ENCODE results near the gene CERS6. TPM values are rescaled to one million over a fixed set of nuclear protein-coding genes. Genes with fewer than 3 reads are reported as not detected.
A peak's percentile ranks its signal among the peaks of the same experiment; 100 is the strongest.
"Not testable (repeated sequence)": the region's sequence is repeated elsewhere in the genome, so short reads cannot be mapped to it uniquely, and the experiment has no call there.

Gene CERS6
- 10 to 100 TPM; 42.3 to 62.1 (median 50.6) TPM for total RNA-seq

DNA sequence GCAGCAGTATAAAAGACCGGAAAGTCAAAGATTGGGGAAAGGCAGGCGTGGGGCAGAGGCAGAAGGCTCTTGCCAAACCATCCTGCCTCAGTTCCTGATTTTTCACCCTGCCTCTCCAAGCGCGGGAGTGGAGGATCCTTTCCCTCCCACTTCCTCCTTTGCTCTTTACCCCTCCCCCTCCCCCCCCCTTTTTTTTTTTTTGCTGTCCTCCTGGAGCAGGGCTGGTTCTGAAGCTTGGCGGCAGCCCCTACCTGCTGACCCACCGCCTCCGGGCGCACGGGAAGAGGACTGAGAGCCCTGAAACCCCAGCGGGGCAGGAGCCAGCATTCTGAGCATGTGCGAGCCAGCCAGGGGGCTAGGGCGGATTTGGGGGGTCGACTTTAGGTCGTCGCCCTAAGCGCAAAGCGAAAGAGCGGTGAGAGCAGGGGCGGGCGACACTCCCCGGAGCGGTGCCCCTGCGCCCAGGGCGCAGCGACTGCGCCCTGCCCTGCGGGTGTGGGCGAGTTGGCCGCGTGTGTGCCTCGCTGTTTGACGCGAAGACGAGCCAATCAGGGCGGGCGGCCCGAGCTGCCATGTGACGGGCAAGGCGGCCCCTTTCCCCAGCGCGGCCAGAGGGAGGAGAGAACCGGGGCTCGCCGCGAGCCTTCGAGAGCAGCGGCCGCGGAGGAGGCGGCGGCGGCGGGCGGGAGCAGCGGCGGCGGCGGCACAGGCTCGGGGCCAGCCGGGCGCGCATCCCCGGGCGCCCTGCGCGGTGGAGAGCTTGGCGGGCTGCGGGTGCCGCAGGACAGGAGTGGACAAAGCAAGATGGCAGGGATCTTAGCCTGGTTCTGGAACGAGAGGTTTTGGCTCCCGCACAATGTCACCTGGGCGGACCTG, at the start of gene CERS6:
CERS6 (plus strand) TSS at position 628 of the 876 bp plus-strand sequence; CDS start at position 805, 177 bp downstream.
- TF ChIP-seq EP300 (IDR thresholded peaks at IDR 0.05; ENCODE audit: low read depth) (no peak), CTCF (IDR thresholded peaks at IDR 0.05) (no peak), POLR2A (IDR thresholded peaks at IDR 0.05) (peak; percentile 95), POLR2AphosphoS5 (IDR thresholded peaks at IDR 0.05) (peak; percentile 84 to 96 (median 92))
- Histone ChIP-seq H3K4me1 (peaks cover 0 to 33% (median 14%) of the 10 kb centered on the region in 4 donors), H3K9me3 (peaks cover 0 to 5% of the 10 kb centered on the region in 2 donors), H3K27ac (peak within 1 kb of the TSS; percentile 84 to 91 (median 87)), H3K36me3 (no peaks in the 10 kb centered on the region), H3K4me3 (peak within 1 kb of the TSS; percentile 64 to 91 (median 76)), H3K27me3 (no peaks in the 10 kb centered on the region)
- intact Hi-C loops (cut with DNase I; ENCODE audit: low total_unique reads) = no loop called here
- DNase-seq = peak; percentile 96
- 1 to 50% methylated on average over 2 to 70 of the region's 72 CpGs for WGBS, 2 donors (ENCODE audit: low coverage in 1 of 2)
- in situ Hi-C loops (cut with MboI; ENCODE audit: low pct_ligation_motif_present in 1 of 4, low pct_unique_long_range_greater_than_20kb in 1 of 4, low sequenced_read_pairs in 3 of 4) = no loop called here

- 80% methylated on average over 5 of the region's 5 CpGs; no CpG with 5 or more reads in 1 of the 2 donors for WGBS, 2 donors (ENCODE audit: low coverage in 1 of 2)
- H3K36me3 ChIP-seq = not testable (repeated sequence)
These were observed 43.8 kb upstream of the CERS6 start for GRCh38 chr2:168412301-168412700.

DNA sequence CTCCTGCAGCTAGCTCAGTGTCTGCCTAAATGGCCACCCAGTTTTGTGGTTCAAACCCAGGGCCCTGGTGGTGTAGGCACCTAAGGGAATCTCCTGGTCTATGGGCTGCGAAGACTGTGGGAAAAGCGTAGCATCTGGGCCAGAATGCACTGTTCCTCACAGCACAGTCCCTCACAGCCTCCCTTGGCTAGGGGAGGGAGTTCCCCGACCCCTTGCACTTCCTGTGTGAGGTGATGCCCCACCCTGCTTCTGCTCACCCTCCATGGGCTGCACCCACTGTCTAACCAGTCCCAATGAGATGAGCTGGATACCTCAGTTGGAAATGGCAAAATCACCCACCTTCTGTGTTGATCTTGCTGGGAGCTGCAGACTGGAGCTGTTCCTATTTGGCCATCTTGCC, 43.0 kb upstream of the CERS6 start:
- H3K27me3 ChIP-seq; H3K9me3 ChIP-seq; H3K4me1 ChIP-seq; in situ Hi-C loops (cut with MboI; ENCODE audit: low pct_ligation_motif_present in 1 of 4, low pct_unique_long_range_greater_than_20kb in 1 of 4, low sequenced_read_pairs in 3 of 4); intact Hi-C loops (cut with DNase I; ENCODE audit: low total_unique reads); H3K36me3 ChIP-seq; DNase-seq; H3K27ac ChIP-seq; H3K4me3 ChIP-seq: not testable (repeated sequence)
- WGBS, 2 donors (ENCODE audit: low coverage in 1 of 2) = 94% methylated on average over 3 of the region's 3 CpGs; no CpG with 5 or more reads in 1 of the 2 donors

More at GRCh38 chr2:168412301-168412700, 43.8 kb upstream of the CERS6 start:
- H3K4me1 ChIP-seq; H3K4me3 ChIP-seq; in situ Hi-C loops (cut with MboI; ENCODE audit: low pct_ligation_motif_present in 1 of 4, low pct_unique_long_range_greater_than_20kb in 1 of 4, low sequenced_read_pairs in 3 of 4); H3K9me3 ChIP-seq; H3K27ac ChIP-seq; DNase-seq; H3K27me3 ChIP-seq; intact Hi-C loops (cut with DNase I; ENCODE audit: low total_unique reads): not testable (repeated sequence)

DNA sequence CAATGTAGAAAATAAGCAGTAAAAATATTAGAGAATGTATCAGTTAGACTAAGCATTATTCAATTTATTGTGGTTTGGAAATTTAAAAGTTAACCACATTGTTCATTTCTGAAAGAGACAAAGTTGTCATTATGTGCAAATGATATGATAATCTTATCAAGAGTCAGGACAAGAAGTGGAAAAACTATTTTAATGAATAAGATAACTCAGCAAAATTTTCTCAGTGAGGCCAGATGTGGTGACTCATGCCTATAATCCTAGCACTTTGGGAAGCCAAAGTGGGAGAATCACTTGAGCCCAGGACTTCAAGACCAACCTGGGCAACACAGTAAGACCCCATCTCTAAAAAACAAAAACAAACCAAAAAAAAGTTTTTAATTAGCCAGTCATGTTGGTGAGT, 39.5 kb upstream of the CERS6 start:
- in situ Hi-C loops (cut with MboI; ENCODE audit: low pct_ligation_motif_present in 1 of 4, low pct_unique_long_range_greater_than_20kb in 1 of 4, low sequenced_read_pairs in 3 of 4) (no loop called here), intact Hi-C loops (cut with DNase I; ENCODE audit: low total_unique reads) (no loop called here)
- H3K4me1 ChIP-seq = no peaks in the 10 kb centered on the region
- no peak for DNase-seq
- no peaks in the 10 kb centered on the region for H3K36me3 ChIP-seq
- H3K27ac ChIP-seq = no peak overlapping the region
- TF ChIP-seq CTCF (IDR thresholded peaks at IDR 0.05) (no peak), POLR2AphosphoS5 (IDR thresholded peaks at IDR 0.05) (no peak), EP300 (IDR thresholded peaks at IDR 0.05; ENCODE audit: low read depth) (no peak), POLR2A (IDR thresholded peaks at IDR 0.05) (no peak)
- no peaks in the 10 kb centered on the region for H3K9me3 ChIP-seq
- H3K27me3 ChIP-seq = no peaks in the 10 kb centered on the region
- no peak overlapping the region for H3K4me3 ChIP-seq

GRCh38 chr2:168422584-168422983, 33.5 kb upstream of the CERS6 start:
- H3K4me3 ChIP-seq = no peak overlapping the region
- no peaks in the 10 kb centered on the region for H3K36me3 ChIP-seq
- intact Hi-C loops (cut with DNase I; ENCODE audit: low total_unique reads) = no loop called here
- no peaks in the 10 kb centered on the region for H3K9me3 ChIP-seq
- no peak overlapping the region for H3K27ac ChIP-seq
- no peaks in the 10 kb centered on the region for H3K27me3 ChIP-seq
- in situ Hi-C loops (cut with MboI; ENCODE audit: low pct_ligation_motif_present in 1 of 4, low pct_unique_long_range_greater_than_20kb in 1 of 4, low sequenced_read_pairs in 3 of 4) = no loop called here
- no peaks in the 10 kb centered on the region for H3K4me1 ChIP-seq
- TF ChIP-seq EP300 (IDR thresholded peaks at IDR 0.05; ENCODE audit: low read depth) = no peak
- TF ChIP-seq POLR2AphosphoS5 (IDR thresholded peaks at IDR 0.05) = no peak
- no peak for TF ChIP-seq POLR2A (IDR thresholded peaks at IDR 0.05)
- no peak for TF ChIP-seq CTCF (IDR thresholded peaks at IDR 0.05)
- no peak for DNase-seq

Data from transverse colon (tissue), 4 donors.